ENCODE results near the gene IQSEC1. TPM values are rescaled to one million over a fixed set of nuclear protein-coding genes. Genes with fewer than 3 reads are reported as not detected.

IQSEC1 gene
- total RNA-seq, 1 donor from 2014 or later: 34.2 TPM

GRCh38 chr3:12952343-12953200 lies 120.7 kb downstream of the IQSEC1 start:
- no peak overlapping the region for H3K4me3 Mint-ChIP-seq (ENCODE audit: low read depth)
- no peak for TF ChIP-seq CTCF (IDR thresholded peaks at IDR 0.05; ENCODE audit: unreplicated experiment)
- DNase-seq (ENCODE audit: low spot score, unreplicated experiment): no peak
- H3K4me1 Mint-ChIP-seq (ENCODE audit: low read depth): no peaks in the 10 kb centered on the region
- no peak overlapping the region for H3K27ac Mint-ChIP-seq
- H3K9me3 Mint-ChIP-seq (ENCODE audit: low read depth): no peaks in the 10 kb centered on the region
- no peaks in the 10 kb centered on the region for H3K36me3 Mint-ChIP-seq (ENCODE audit: insufficient read depth)
- H3K27me3 Mint-ChIP-seq: no peaks in the 10 kb centered on the region

- H3K36me3 Mint-ChIP-seq (ENCODE audit: insufficient read depth): no peaks in the 10 kb centered on the region
- H3K9me3 Mint-ChIP-seq (ENCODE audit: low read depth): no peaks in the 10 kb centered on the region
- H3K27me3 Mint-ChIP-seq: no peaks in the 10 kb centered on the region
- no peak overlapping the region for H3K27ac Mint-ChIP-seq
- TF ChIP-seq CTCF (IDR thresholded peaks at IDR 0.05; ENCODE audit: unreplicated experiment): no peak
- peaks cover 4% of the 10 kb centered on the region for H3K4me1 Mint-ChIP-seq (ENCODE audit: low read depth)
- DNase-seq (ENCODE audit: low spot score, unreplicated experiment): no peak
- H3K4me3 Mint-ChIP-seq (ENCODE audit: low read depth): no peak overlapping the region
These were observed 124.1 kb downstream of the IQSEC1 start for GRCh38 chr3:12948891-12949711.

- Mint-ChIP-seq H3K9me3 (ENCODE audit: low read depth) (no peaks in the 10 kb centered on the region), H3K27ac (no peak overlapping the region)
These were observed 124.9 kb downstream of the IQSEC1 start for GRCh38 chr3:12948371-12948770.

GRCh38 chr3:12947504-12948369 lies 125.5 kb downstream of the IQSEC1 start:
- TF ChIP-seq CTCF (IDR thresholded peaks at IDR 0.05; ENCODE audit: unreplicated experiment): peak; percentile 20
- H3K36me3 Mint-ChIP-seq (ENCODE audit: insufficient read depth): no peaks in the 10 kb centered on the region
- no peaks in the 10 kb centered on the region for H3K9me3 Mint-ChIP-seq (ENCODE audit: low read depth)
- H3K4me3 Mint-ChIP-seq (ENCODE audit: low read depth): no peak overlapping the region
- peaks cover 4% of the 10 kb centered on the region for H3K4me1 Mint-ChIP-seq (ENCODE audit: low read depth)
- H3K27me3 Mint-ChIP-seq: no peaks in the 10 kb centered on the region
- DNase-seq (ENCODE audit: low spot score, unreplicated experiment): no peak
- no peak overlapping the region for H3K27ac Mint-ChIP-seq

More at GRCh38 chr3:12948371-12948770, 124.9 kb downstream of the IQSEC1 start:
- no peak for DNase-seq (ENCODE audit: low spot score, unreplicated experiment)
- Mint-ChIP-seq H3K36me3 (ENCODE audit: insufficient read depth) (no peaks in the 10 kb centered on the region), H3K4me3 (ENCODE audit: low read depth) (no peak overlapping the region), H3K27me3 (no peaks in the 10 kb centered on the region), H3K4me1 (ENCODE audit: low read depth) (peaks cover 4% of the 10 kb centered on the region)
- TF ChIP-seq CTCF (IDR thresholded peaks at IDR 0.05; ENCODE audit: unreplicated experiment): no peak
